ENCODE measurements around the gene ARFGEF3. TPM values are rescaled to one million over a fixed set of nuclear protein-coding genes. Genes with fewer than 3 reads are reported as not detected.

ARFGEF3 gene
- total RNA-seq, 1 experiment from 2014 or later: 0.71 TPM

DNA sequence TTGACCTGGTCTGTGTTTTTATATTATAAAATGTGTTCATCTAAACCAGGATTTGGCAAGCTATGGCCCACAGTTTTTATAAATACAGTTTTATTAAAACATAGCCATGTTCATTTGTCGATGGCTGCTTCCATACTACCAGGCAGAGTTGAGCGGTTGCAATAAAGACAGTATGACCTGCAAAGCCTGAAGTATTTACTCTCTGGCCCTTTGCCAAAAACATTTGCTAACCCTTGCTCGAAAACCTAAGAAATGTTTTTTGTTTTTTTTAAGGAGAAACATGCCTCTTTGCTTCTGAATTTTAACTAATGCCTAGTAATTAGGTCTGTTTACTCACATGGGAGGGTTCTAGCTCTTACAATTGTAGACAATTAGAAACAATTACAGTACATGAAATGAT is 148.6 kb downstream of the ARFGEF3 start:
- Histone ChIP-seq H3K9me3 (ENCODE audit: low read depth, low read length, poor library complexity, severe bottlenecking) (no peaks in the 10 kb centered on the region), H3K27ac (ENCODE audit: low read depth, low read length, poor library complexity, severe bottlenecking) (no peak overlapping the region), H3K27me3 (replicated peaks; ENCODE audit: insufficient read depth, low read depth, low read length, poor library complexity) (no peaks in the 10 kb centered on the region), H3K36me3 (ENCODE audit: insufficient read depth, low read length, poor library complexity, severe bottlenecking) (no peaks in the 10 kb centered on the region), H3K4me1 (ENCODE audit: insufficient read depth, low read length, poor library complexity, severe bottlenecking) (no peaks in the 10 kb centered on the region), H3K4me3 (ENCODE audit: low read depth, low read length, poor library complexity, severe bottlenecking) (no peak overlapping the region)
- CTCF ChIA-PET: no interaction called here
- TF ChIP-seq EZH2 (IDR thresholded peaks at IDR 0.05; ENCODE audit: borderline replicate concordance, low read depth, low read length, poor library complexity, severe bottlenecking): no peak
- TF ChIP-seq, protein P1, sequence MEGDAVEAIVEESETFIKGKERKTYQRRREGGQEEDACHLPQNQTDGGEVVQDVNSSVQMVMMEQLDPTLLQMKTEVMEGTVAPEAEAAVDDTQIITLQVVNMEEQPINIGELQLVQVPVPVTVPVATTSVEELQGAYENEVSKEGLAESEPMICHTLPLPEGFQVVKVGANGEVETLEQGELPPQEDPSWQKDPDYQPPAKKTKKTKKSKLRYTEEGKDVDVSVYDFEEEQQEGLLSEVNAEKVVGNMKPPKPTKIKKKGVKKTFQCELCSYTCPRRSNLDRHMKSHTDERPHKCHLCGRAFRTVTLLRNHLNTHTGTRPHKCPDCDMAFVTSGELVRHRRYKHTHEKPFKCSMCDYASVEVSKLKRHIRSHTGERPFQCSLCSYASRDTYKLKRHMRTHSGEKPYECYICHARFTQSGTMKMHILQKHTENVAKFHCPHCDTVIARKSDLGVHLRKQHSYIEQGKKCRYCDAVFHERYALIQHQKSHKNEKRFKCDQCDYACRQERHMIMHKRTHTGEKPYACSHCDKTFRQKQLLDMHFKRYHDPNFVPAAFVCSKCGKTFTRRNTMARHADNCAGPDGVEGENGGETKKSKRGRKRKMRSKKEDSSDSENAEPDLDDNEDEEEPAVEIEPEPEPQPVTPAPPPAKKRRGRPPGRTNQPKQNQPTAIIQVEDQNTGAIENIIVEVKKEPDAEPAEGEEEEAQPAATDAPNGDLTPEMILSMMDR (conservative IDR thresholded peaks at IDR 0.05; ENCODE audit: low read depth, low read length): no peak
- no TSS peak for BruUV-seq (replicated peaks)
- DNase-seq (ENCODE audit: low spot score): no peak
- intact Hi-C loops (cut with micrococcal nuclease; ENCODE audit: unreplicated experiment): no loop called here
- POLR2A ChIA-PET (ENCODE audit: low non-redundant PET): no interaction called here

DNA sequence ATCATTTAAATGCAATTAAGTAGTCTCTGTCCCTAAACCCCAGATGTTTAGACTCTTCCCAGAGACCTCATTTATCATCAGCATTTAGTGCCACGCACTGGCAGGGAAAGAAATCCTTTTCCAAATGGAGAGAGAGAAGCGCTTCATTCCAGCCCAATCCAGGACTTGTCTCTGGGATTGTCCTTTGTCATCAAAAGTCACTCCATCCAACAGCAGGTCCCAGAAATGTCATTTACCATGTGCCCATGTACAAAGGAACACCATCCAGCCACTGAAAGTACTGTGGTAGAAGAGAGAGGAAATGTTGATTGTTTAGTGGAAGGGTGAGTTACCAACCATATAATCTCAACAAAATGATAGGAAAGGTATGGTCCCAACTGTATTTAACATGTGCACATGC is 149.1 kb downstream of the ARFGEF3 start:
- Histone ChIP-seq H3K4me3 (ENCODE audit: low read depth, low read length, poor library complexity, severe bottlenecking) (no peak overlapping the region), H3K27ac (ENCODE audit: low read depth, low read length, poor library complexity, severe bottlenecking) (no peak overlapping the region), H3K9me3 (ENCODE audit: low read depth, low read length, poor library complexity, severe bottlenecking) (no peaks in the 10 kb centered on the region), H3K36me3 (ENCODE audit: insufficient read depth, low read length, poor library complexity, severe bottlenecking) (no peaks in the 10 kb centered on the region), H3K4me1 (ENCODE audit: insufficient read depth, low read length, poor library complexity, severe bottlenecking) (no peaks in the 10 kb centered on the region), H3K27me3 (replicated peaks; ENCODE audit: insufficient read depth, low read depth, low read length, poor library complexity) (no peaks in the 10 kb centered on the region)
- DNase-seq (ENCODE audit: low spot score): no peak
- no TSS peak for BruUV-seq (replicated peaks)
- intact Hi-C loops (cut with micrococcal nuclease; ENCODE audit: unreplicated experiment): no loop called here
- ChIA-PET CTCF (no interaction called here), POLR2A (ENCODE audit: low non-redundant PET) (no interaction called here)
- TF ChIP-seq EZH2 (IDR thresholded peaks at IDR 0.05; ENCODE audit: borderline replicate concordance, low read depth, low read length, poor library complexity, severe bottlenecking): no peak
- TF ChIP-seq, protein P1 (conservative IDR thresholded peaks at IDR 0.05; ENCODE audit: low read depth, low read length): no peak

DNA sequence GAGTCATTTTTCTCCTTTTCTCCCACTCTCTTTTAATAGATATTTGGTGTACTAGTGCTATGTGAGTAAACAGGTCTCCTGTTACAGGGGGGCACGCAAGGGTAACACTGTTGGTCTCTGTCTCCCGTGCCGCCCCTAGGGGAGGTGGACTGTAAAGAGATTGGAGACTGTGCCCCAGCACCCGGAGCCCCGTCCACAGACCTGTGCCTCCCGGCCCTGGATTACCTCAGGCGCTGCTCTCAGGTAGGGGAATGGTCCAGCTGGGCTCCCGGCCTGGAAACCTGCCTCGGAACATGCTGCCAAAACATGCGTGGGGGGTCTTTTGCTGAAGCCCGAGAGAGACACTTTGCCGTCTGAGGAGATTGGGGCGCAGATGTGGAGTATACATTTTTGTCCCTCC is 149.5 kb downstream of the ARFGEF3 start:
- BruUV-seq (replicated peaks): no TSS peak
- intact Hi-C loops (cut with micrococcal nuclease; ENCODE audit: unreplicated experiment): no loop called here
- Histone ChIP-seq H3K4me1 (ENCODE audit: insufficient read depth, low read length, poor library complexity, severe bottlenecking) (no peaks in the 10 kb centered on the region), H3K9me3 (ENCODE audit: low read depth, low read length, poor library complexity, severe bottlenecking) (no peaks in the 10 kb centered on the region), H3K27me3 (replicated peaks; ENCODE audit: insufficient read depth, low read depth, low read length, poor library complexity) (no peaks in the 10 kb centered on the region), H3K36me3 (ENCODE audit: insufficient read depth, low read length, poor library complexity, severe bottlenecking) (no peaks in the 10 kb centered on the region), H3K4me3 (ENCODE audit: low read depth, low read length, poor library complexity, severe bottlenecking) (no peak overlapping the region), H3K27ac (ENCODE audit: low read depth, low read length, poor library complexity, severe bottlenecking) (no peak overlapping the region)
- ChIA-PET POLR2A (ENCODE audit: low non-redundant PET) (no interaction called here), CTCF (no interaction called here)
- TF ChIP-seq, protein P1 (conservative IDR thresholded peaks at IDR 0.05; ENCODE audit: low read depth, low read length): no peak
- no peak for TF ChIP-seq EZH2 (IDR thresholded peaks at IDR 0.05; ENCODE audit: borderline replicate concordance, low read depth, low read length, poor library complexity, severe bottlenecking)
- DNase-seq (ENCODE audit: low spot score): no peak

Data from A673 (cell line).